HG03064 (cell line): Measurements from ENCODE around the gene ADGRB2.
"Not testable (repeated sequence)": the region's sequence is repeated elsewhere in the genome, so short reads cannot be mapped to it uniquely, and the experiment has no call there.

Experiments
- ATAC-seq: cut with Tn5 transposase; IDR thresholded peaks from one replicate; pipeline ENCODE4 v1.9.1; 2021; ENCODE audit warnings: low read depth; ENCODE audit not compliant: unreplicated experiment

ADGRB2 gene

GRCh38 chr1:31730336-31731048 is 33.6 kb downstream of the ADGRB2 start:
- ATAC-seq = no peak

GRCh38 chr1:31727849-31728248 is 36.3 kb downstream of the ADGRB2 start:
- ATAC-seq = no peak

- ATAC-seq = no peak
These were observed 36.9 kb downstream of the ADGRB2 start for GRCh38 chr1:31727195-31727594.

- no peak for ATAC-seq
These were observed 37.4 kb downstream of the ADGRB2 start for GRCh38 chr1:31726715-31727114.

GRCh38 chr1:31725777-31726535 is 38.2 kb downstream of the ADGRB2 start:
- no peak for ATAC-seq

- no peak for ATAC-seq
These were observed 39.0 kb downstream of the ADGRB2 start for GRCh38 chr1:31725134-31725533.

GRCh38 chr1:31723828-31724359 is 40.2 kb downstream of the ADGRB2 start:
- ATAC-seq = no peak

- ATAC-seq = no peak
These were observed 45.7 kb downstream of the ADGRB2 start for GRCh38 chr1:31718327-31718897.

- no peak for ATAC-seq
These were observed 46.8 kb downstream of the ADGRB2 start for GRCh38 chr1:31717341-31717740.

GRCh38 chr1:31715873-31716220 is 48.3 kb downstream of the ADGRB2 start:
- no peak for ATAC-seq

- no peak for ATAC-seq
These were observed 48.9 kb downstream of the ADGRB2 start for GRCh38 chr1:31715087-31715872.

- ATAC-seq = no peak
These were observed 49.6 kb downstream of the ADGRB2 start for GRCh38 chr1:31714442-31715086.

GRCh38 chr1:31712630-31713029 is 51.5 kb downstream of the ADGRB2 start:
- no peak for ATAC-seq

- ATAC-seq = no peak
These were observed 52.1 kb downstream of the ADGRB2 start for GRCh38 chr1:31712068-31712467.

- no peak for ATAC-seq
These were observed 55.8 kb downstream of the ADGRB2 start for GRCh38 chr1:31708324-31708723.

GRCh38 chr1:31707711-31708110 is 56.4 kb downstream of the ADGRB2 start:
- ATAC-seq = no peak

GRCh38 chr1:31707059-31707600 is 57.0 kb downstream of the ADGRB2 start:
- ATAC-seq = not testable (repeated sequence)

- no peak for ATAC-seq
These were observed 57.6 kb downstream of the ADGRB2 start for GRCh38 chr1:31706384-31707058.

- ATAC-seq = no peak
These were observed 58.9 kb downstream of the ADGRB2 start for GRCh38 chr1:31705080-31705866.
